IMR-90 (cell line): ENCODE results near the gene TINAGL1. TPM values are rescaled to one million over a fixed set of nuclear protein-coding genes. Genes with fewer than 3 reads are reported as not detected.

ENCODE experiments used
- ATAC-seq: fragments of 200-7000 bp; cut with Tn5 transposase; 2 replicates; pipeline ENCODE4 v1.9.1; 2020; ENCODE audit warnings: low read depth, mild to moderate bottlenecking, moderate library complexity
- BruUV-seq: library from RNA; stranded (reverse); fragments of 400-500 nt; replicated peaks from 2 replicates; lab custom pipeline; 2021; lab: Mats Ljungman, UMichigan
- CTCF ChIA-PET: fragments of 300-600 bp; formaldehyde crosslinking; extraction: SDS; loops from one replicate; lab custom pipeline; 2021; ENCODE audit warnings: antibody characterized with exemption; lab: Yijun Ruan, JAX
- POLR2A ChIA-PET: fragments of 300-600 bp; sonication (Branson Sonifier 250); formaldehyde crosslinking; loops from one replicate; lab custom pipeline; 2022; ENCODE audit warnings: antibody characterized with exemption; ENCODE audit not compliant: unreplicated experiment; lab: Charles Lee
- DNase-seq: peaks from one replicate; pipeline ENCODE4 v3.0.0; 2013
- H2AFZ ChIP-seq: replicated peaks from 2 replicates; pipeline ENCODE3; 2013; ENCODE audit warnings: low read length, mild to moderate bottlenecking; ENCODE audit not compliant: poor library complexity
- H2AK5ac ChIP-seq: 2 replicates; pipeline ENCODE4 v1.6.1; 2013; ENCODE audit warnings: low read depth, low read length, inconsistent platforms
- H2AK9ac ChIP-seq: replicated peaks from 2 replicates; pipeline ENCODE3; 2013; ENCODE audit warnings: mild to moderate bottlenecking, low read depth, low read length, moderate library complexity; ENCODE audit not compliant: poor library complexity
- H2BK120ac ChIP-seq: 2 replicates; pipeline ENCODE4 v1.6.1; 2013; ENCODE audit warnings: low read depth, low read length, inconsistent platforms
- H2BK15ac ChIP-seq: 3 replicates; pipeline ENCODE4 v1.6.1; 2013; ENCODE audit warnings: low read depth, low read length, inconsistent platforms
- H2BK20ac ChIP-seq: 2 replicates; pipeline ENCODE4 v1.6.1; 2013; ENCODE audit warnings: low read depth, mild to moderate bottlenecking, inconsistent platforms, low read length, moderate library complexity
- H2BK5ac ChIP-seq: 2 replicates; pipeline ENCODE4 v1.6.1; 2013; ENCODE audit warnings: mild to moderate bottlenecking, low read depth, low read length, inconsistent platforms; ENCODE audit not compliant: poor library complexity, severe bottlenecking
- H3K14ac ChIP-seq: replicated peaks from 2 replicates; pipeline ENCODE4 v1.6.1; 2013; ENCODE audit warnings: low read depth, low read length, inconsistent platforms
- H3K18ac ChIP-seq: 2 replicates; pipeline ENCODE4 v1.6.1; 2013; ENCODE audit warnings: low read depth, low read length, control low read depth
- H3K23ac ChIP-seq: 2 replicates; pipeline ENCODE4 v1.6.1; 2013; ENCODE audit warnings: low read depth, low read length, inconsistent platforms
- H3K27ac ChIP-seq: 2 replicates; pipeline ENCODE4 v1.5.1; 2013; ENCODE audit warnings: mild to moderate bottlenecking, control low read depth, low read length; ENCODE audit not compliant: insufficient read depth
- H3K27me3 ChIP-seq: 2 replicates; pipeline ENCODE4 v1.6.1; 2013; ENCODE audit warnings: low read length; ENCODE audit not compliant: control insufficient read depth, insufficient read depth
- H3K36me3 ChIP-seq: 2 replicates; pipeline ENCODE4 v1.6.1; 2013; ENCODE audit warnings: low read length, mixed read lengths; ENCODE audit not compliant: control insufficient read depth, insufficient read depth
- H3K4ac ChIP-seq: 2 replicates; pipeline ENCODE4 v1.6.1; 2013; ENCODE audit warnings: low read depth, low read length, inconsistent platforms
- H3K4me1 ChIP-seq: 2 replicates; pipeline ENCODE4 v1.6.1; 2013; ENCODE audit warnings: low read length, mixed read lengths; ENCODE audit not compliant: control insufficient read depth, insufficient read depth
- H3K4me2 ChIP-seq: 2 replicates; pipeline ENCODE4 v1.6.1; 2013; ENCODE audit warnings: low read depth, mild to moderate bottlenecking, control low read depth, low read length, moderate library complexity
- H3K4me3 ChIP-seq: 2 replicates; pipeline ENCODE4 v1.5.1; 2013; ENCODE audit warnings: low read depth, mild to moderate bottlenecking, control low read depth, low read length, moderate library complexity; ENCODE audit not compliant: insufficient read depth
- H3K56ac ChIP-seq: 2 replicates; pipeline ENCODE4 v1.6.1; 2013; ENCODE audit warnings: low read length, inconsistent platforms; ENCODE audit not compliant: insufficient read depth; ENCODE audit errors: extremely low read depth
- H3K79me1 ChIP-seq, 2 experiments: 2 replicates each; pipeline ENCODE4 v1.6.1; 2013; ENCODE audit warnings: low read length in 2 of 2, inconsistent platforms in 1 of 2, low read depth in 1 of 2
- H3K9ac ChIP-seq: 2 replicates; pipeline ENCODE4 v1.6.1; 2013; ENCODE audit warnings: low read depth, low read length, control low read depth
- H3K9me1 ChIP-seq: 2 replicates; pipeline ENCODE4 v1.6.1; 2013; ENCODE audit warnings: low read length, inconsistent platforms; ENCODE audit not compliant: insufficient read depth
- H3K9me3 ChIP-seq: 2 replicates; pipeline ENCODE4 v1.6.1; 2013; ENCODE audit warnings: low read length; ENCODE audit not compliant: control insufficient read depth, insufficient read depth
- H4K20me1 ChIP-seq: 2 replicates; pipeline ENCODE4 v1.6.1; 2013; ENCODE audit warnings: low read length, inconsistent platforms; ENCODE audit not compliant: insufficient read depth
- H4K5ac ChIP-seq: 2 replicates; pipeline ENCODE4 v1.6.1; 2013; ENCODE audit warnings: mild to moderate bottlenecking, low read depth, low read length, control low read depth
- H4K8ac ChIP-seq, 2 experiments: 2 replicates each; pipeline ENCODE4 v1.6.1; 2013; ENCODE audit warnings: low read depth in 2 of 2, low read length in 2 of 2, control low read depth in 1 of 2, inconsistent platforms in 1 of 2
- H4K91ac ChIP-seq: 2 replicates; pipeline ENCODE4 v1.6.1; 2013; ENCODE audit warnings: low read depth, low read length, inconsistent platforms; ENCODE audit not compliant: insufficient read depth
- CEBPB ChIP-seq: IDR thresholded peaks from 2 replicates; pipeline ENCODE4 v1.6.1; 2012; ENCODE audit warnings: low read depth, low read length, improper control_type of control experiment
- FOS ChIP-seq: fragments of 150-350 bp; IDR thresholded peaks from 2 replicates; pipeline ENCODE4 v1.6.1; 2016; ENCODE audit warnings: low read depth, low read length
- WGBS, 2 experiments: methylation state at CpG; one replicate each; pipeline versions ENCODE4 v1.1.5 to v1.1.7; 2013; ENCODE audit warnings: missing lambda C conversion rate in 2 of 2; ENCODE audit not compliant: insufficient read length in 1 of 2; ENCODE audit errors: extremely low coverage in 2 of 2; 5-methylcytosine and 5-hydroxymethylcytosine counted together
- dilution Hi-C: fragments of 300-500 bp; cut with HindIII; formaldehyde crosslinking; loops from one replicate; pipeline ENCODE4 v1.14.3; 2018; ENCODE audit warnings: low sequenced_read_pairs; ENCODE audit not compliant: unreplicated experiment
- in situ Hi-C: fragments of 300-500 bp; cut with MboI; formaldehyde crosslinking; loops from 3 replicates; pipeline ENCODE4 v1.14.3; 2019; ENCODE audit warnings: low sequenced_read_pairs, inconsistent platforms, mixed read lengths
- intact Hi-C: fragments of 100-400 bp; cut with micrococcal nuclease; formaldehyde crosslinking; loops from 2 replicates; pipeline ENCODE4 v1.10.0; 2022
- polyA plus RNA-seq, 3 experiments: library from polyadenylated mRNA; depleted of rRNA; stranded (reverse); fragments of >200 nt; gene quantifications; 2 replicates each; pipeline ENCODE4 v1.2.3, GENCODE V29; 2012; ENCODE audit warnings: low replicate concordance in 1 of 3
- total RNA-seq: library from RNA; depleted of rRNA; stranded (reverse); fragments of >200 nt; gene quantifications from 2 replicates; pipeline ENCODE4 v1.2.3, GENCODE V29; 2012

TINAGL1 gene
- total and polyA plus RNA-seq, 2 of the 4 experiments (the other 2 are of a cell fraction): 0.54 to 1.5 TPM

GRCh38 chr1:31539329-31539728, 37.0 kb upstream of the TINAGL1 start:
- no peaks in the 10 kb centered on the region for H3K36me3 ChIP-seq
- H3K4me1 ChIP-seq: no peaks in the 10 kb centered on the region
- no TSS peak for BruUV-seq
- H2BK20ac ChIP-seq: no peak overlapping the region
- H4K5ac ChIP-seq: no peak overlapping the region
- H3K27me3 ChIP-seq: peaks cover 41% of the 10 kb centered on the region
- no peak overlapping the region for H3K27ac ChIP-seq
- ATAC-seq (no peak), DNase-seq (no peak)
- H3K56ac ChIP-seq: no peak overlapping the region
- no peak overlapping the region for H3K23ac ChIP-seq
- H3K4me2 ChIP-seq: no peak overlapping the region
- H4K91ac ChIP-seq: no peak overlapping the region
- no peak overlapping the region for H2AK9ac ChIP-seq
- dilution Hi-C loops: no loop called here
- intact Hi-C loops: no loop called here
- no peak overlapping the region for H2BK5ac ChIP-seq
- H3K4me3 ChIP-seq: no peak overlapping the region
- no peak overlapping the region for H3K4ac ChIP-seq
- no peak overlapping the region for H3K14ac ChIP-seq
- no peak overlapping the region for H2AFZ ChIP-seq
- no peak overlapping the region for H2BK120ac ChIP-seq
- ChIA-PET POLR2A (no interaction called here), CTCF (interaction anchor here (1.6 kb wide), 1 partner anchor 8 kb away, joined by 5 read pairs; no protein-coding TSS in a partner anchor)
- H2BK15ac ChIP-seq: no peak overlapping the region
- no peak for TF ChIP-seq FOS
- TF ChIP-seq CEBPB: peak; percentile 64
- in situ Hi-C loops: no loop called here
- peaks cover 19% of the 10 kb centered on the region for H3K9me3 ChIP-seq
- no peak overlapping the region for H2AK5ac ChIP-seq
- H3K9me1 ChIP-seq: no peaks in the 10 kb centered on the region
- no CpG with 5 or more reads among the region's 3 CpGs for WGBS, 2 experiments
- no peak overlapping the region for H3K18ac ChIP-seq
- H4K20me1 ChIP-seq: no peaks in the 10 kb centered on the region
- no peak overlapping the region for H3K9ac ChIP-seq
- H4K8ac ChIP-seq: no peak overlapping the region
- no peaks in the 10 kb centered on the region for H3K79me1 ChIP-seq
